CD4-positive, alpha-beta T cell treated with Interleukin-1 beta for 1 hour (primary cell): ENCODE measurements around the gene ITGA8.
"Not testable (repeated sequence)": the region's sequence is repeated elsewhere in the genome, so short reads cannot be mapped to it uniquely, and the experiment has no call there.

Experiments
- DNase-seq, 2 donors: peaks; one replicate each; pipeline ENCODE4 v3.0.0-alpha.2; 2020 to 2022

ITGA8 gene

GRCh38 chr10:15489431-15489830 lies 230.3 kb downstream of the ITGA8 start:
- no peak for DNase-seq

- no peak for DNase-seq
Observed at GRCh38 chr10:15487376-15487775, 232.3 kb downstream of the ITGA8 start.

GRCh38 chr10:15486404-15486803 lies 233.3 kb downstream of the ITGA8 start:
- DNase-seq = no peak

GRCh38 chr10:15485684-15486316 lies 233.9 kb downstream of the ITGA8 start:
- no peak for DNase-seq

- DNase-seq = no peak
Observed at GRCh38 chr10:15485027-15485426, 234.7 kb downstream of the ITGA8 start.

DNA sequence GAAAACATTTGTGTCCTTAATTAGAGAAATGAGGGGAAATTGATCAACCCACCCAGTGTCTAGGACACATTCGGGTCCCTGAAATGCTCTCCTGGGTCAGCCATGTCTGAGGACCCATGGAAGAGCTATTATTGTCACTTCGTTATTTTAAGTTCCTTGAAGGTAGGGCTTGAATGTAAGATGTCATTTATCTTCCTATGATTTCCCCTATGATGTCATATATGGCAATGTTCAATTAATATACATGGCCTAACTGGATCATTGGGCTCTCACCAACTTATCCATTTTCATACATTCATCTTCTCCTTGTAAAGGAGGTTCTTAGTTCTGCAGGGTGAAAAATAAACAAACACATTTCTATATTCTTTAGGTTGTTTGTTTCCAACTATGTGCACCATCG lies 235.6 kb downstream of the ITGA8 start:
- DNase-seq = no peak

GRCh38 chr10:15483215-15484075 lies 236.3 kb downstream of the ITGA8 start:
- DNase-seq = no peak

DNA sequence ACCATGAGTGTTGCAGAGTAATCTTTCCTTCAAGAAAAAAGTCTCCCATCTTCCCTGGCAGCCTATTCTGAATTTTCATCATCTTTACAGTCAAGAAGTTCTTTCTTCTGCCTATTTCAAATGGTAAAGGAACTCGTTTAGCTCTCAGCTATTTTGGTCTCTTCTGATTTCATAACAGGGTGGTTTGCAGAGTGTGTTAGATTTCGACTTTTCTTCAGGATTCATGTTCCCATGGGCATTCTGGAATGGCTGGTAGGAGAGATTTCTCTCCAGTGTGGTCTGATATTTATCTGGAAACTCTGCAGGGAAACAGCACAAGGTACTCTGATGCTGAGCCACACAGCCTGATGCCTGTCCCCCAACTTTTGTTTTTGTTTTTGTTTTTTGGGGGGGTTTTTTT lies 237.6 kb downstream of the ITGA8 start:
- DNase-seq = no peak

GRCh38 chr10:15478950-15479349 lies 240.8 kb downstream of the ITGA8 start:
- no peak for DNase-seq

- no peak for DNase-seq
Observed at GRCh38 chr10:15478429-15478828, 241.3 kb downstream of the ITGA8 start.

DNA sequence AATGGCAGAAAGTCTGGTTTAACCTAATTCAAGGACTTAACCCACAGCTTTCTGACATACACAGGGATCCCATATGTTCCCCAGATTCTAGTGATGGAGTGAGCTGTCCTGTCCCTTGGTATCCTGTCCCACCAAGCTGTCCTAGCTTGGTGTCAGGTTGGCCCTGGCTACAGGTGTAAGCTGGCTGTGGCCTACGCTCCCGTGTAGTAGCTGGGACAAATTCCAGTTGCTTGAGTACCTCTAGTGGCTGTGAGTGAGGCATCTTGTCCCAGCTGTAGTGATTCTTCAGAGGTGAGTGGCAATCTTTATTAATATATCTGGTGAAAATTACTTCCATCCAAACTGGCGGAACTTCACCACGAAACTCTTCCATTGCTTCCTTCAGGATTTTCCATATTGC lies 243.4 kb downstream of the ITGA8 start:
- no peak for DNase-seq

- DNase-seq = not testable (repeated sequence)
Observed at GRCh38 chr10:15475439-15475838, 244.3 kb downstream of the ITGA8 start.

- DNase-seq = no peak
Observed at GRCh38 chr10:15474671-15475070, 245.1 kb downstream of the ITGA8 start.

DNA sequence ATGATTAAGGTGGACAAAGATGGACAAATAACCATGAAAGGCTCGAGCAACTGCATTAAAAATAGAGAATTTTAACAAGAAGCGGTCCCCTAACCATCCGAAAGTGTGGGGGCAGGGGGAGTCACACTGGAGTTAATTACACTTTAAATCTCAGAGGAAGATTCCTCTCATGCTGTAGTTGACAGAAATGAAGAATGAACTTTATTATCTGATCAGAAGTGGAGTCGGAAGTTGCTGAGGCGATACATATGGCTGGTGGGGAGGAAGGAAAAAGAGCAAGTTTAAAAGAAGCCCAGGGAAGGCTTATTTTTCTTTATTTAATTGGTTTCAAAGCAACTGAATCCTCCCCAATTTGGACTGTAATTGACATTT lies 246.3 kb downstream of the ITGA8 start:
- no peak for DNase-seq

DNA sequence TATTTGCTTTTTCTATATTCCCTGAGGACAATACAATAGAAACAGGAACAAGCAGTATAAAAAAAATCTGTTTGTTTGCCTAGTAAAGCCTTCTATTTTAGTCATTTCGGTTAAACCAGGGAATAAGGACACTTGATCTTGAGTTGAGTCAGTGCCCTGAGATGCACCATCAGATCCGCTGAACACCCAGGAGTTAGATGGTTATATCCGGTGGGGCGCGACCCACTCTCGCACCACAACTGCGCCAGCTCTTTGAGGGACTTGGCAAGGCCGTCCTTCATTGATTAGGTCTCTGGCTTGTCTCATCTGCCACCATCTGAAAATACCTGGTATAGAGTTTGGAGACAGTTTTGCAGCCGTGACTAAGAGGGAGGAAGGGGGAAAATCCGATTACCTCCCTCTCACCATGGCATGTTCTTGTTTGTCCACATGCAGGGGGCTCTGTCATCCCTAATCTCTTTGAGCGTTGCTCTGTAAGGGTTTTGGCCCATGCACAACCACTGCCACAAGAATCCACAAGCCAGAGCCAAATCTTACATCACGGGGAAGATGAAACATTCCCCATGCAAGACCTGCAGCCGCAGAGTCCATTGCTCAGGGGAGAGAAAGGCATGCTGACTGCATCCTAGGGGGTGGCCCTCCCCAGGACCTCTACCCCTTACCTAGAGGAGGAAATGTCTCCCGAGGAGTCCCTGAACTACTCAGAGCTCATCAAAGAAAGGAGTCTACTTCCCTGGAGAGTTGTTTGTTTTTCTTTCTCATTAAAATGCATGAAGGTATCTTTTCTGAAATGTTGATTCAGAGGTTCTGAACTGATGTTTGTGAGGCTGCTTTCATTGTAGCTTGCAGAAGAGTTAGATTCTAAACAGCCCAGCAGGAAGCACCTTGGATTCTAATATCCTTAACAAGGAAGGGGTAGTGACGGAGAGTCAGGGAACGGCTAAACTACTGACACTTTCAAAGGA lies 247.0 kb downstream of the ITGA8 start:
- DNase-seq = no peak

DNA sequence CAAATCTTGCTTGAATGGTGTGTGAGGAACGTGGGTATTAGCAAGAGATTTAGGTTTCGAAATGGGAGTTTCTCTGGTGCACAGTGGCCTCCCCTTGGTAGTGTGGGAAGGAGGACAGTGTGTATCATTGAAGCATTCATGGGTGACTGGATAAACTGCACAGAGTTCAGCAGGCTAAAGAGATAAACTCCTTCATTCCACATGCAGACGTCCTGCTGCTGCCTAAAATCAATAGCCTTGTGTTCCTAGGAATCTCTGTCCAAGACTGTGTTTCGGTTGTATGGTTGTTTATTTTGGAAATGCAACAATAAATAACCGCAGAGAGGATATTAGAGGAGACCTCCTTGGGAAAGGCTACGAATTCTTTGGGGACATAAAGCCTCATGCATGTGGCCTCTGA lies 247.7 kb downstream of the ITGA8 start:
- DNase-seq = no peak

DNA sequence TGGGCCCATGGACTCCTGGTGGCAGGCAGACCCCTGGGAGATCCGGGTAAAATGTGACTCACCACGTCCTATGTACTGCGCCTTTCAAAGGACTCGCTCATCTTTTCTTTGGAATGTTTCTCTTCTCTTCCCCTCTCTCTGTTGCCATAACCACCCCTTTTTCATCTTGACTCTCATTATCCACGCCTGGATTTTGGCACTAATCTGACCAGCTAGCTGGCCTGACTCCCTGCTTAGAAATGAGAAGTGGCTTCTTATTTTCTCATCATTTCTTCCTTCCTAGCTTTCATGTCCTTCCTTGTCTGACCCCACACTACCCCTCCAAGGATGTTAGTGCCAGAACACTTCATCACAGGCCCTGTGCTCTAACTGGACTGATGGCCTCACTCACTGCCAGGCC lies 250.6 kb downstream of the ITGA8 start:
- no peak for DNase-seq

DNA sequence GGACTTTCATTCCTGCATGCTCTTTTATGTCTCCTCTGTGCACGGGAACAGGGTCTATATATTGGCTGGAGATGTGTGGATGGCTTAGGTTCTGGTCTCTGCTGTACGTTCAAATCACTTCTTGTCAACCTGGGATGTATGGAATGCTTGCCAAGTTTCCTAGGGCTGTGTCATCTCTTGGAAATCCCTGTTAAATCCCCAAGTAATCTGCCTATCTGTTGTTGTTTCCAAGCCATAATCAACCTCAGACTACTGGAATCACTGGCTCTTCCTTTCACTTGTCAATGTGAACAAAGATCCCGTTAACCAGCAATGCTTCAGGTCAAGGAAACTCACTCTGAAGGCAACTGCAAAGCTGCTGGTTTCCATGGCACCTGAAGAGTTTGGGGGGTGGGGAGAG lies 255.3 kb downstream of the ITGA8 start:
- DNase-seq = no peak
